Endothelial cell of umbilical vein (primary cell): Measurements from ENCODE around the gene LCE2A. TPM values are rescaled to one million over a fixed set of nuclear protein-coding genes. Genes with fewer than 3 reads are reported as not detected.

Experiments
- BruUV-seq: library from RNA; stranded (reverse); fragments of 400-500 nt; replicated peaks from 2 replicates; lab custom pipeline; 2021; lab: Mats Ljungman, UMichigan
- CTCF ChIA-PET: fragments of 300-600, 350-600 bp; sonication (Branson Sonifier 250); formaldehyde crosslinking; loops from one replicate; lab custom pipeline; 2021; ENCODE audit warnings: antibody characterized with exemption, inconsistent platforms; lab: Charles Lee
- POLR2A ChIA-PET: fragments of 300-600, 350-600 bp; sonication (Branson Sonifier 250); formaldehyde crosslinking; loops from one replicate; lab custom pipeline; 2021; ENCODE audit warnings: antibody characterized with exemption, inconsistent platforms; lab: Charles Lee
- DNase-seq: peaks from one replicate; pipeline ENCODE4 v3.0.0-alpha.2; 2011; ENCODE audit warnings: low read depth, low spot score
- FAIRE-seq: peaks from 2 replicates; lab custom pipeline; 2011; peaks lifted over from hg19 to GRCh38; lab: Jason Lieb, UNC
- H2AFZ ChIP-seq: 2 replicates; pipeline ENCODE4 v1.6.0; 2012; ENCODE audit warnings: low read depth, low read length, control low read depth, inconsistent platforms
- H3K27ac ChIP-seq: 2 replicates; pipeline ENCODE4 v1.5.1; 2011; ENCODE audit warnings: low read depth, mild to moderate bottlenecking, control low read depth, low read length, moderate library complexity; ENCODE audit not compliant: insufficient read depth
- H3K27me3 ChIP-seq, 2 experiments: 2 replicates each; pipeline versions ENCODE4 v1.6.0 to v1.6.1; 2011; ENCODE audit warnings: low read length in 2 of 2, mixed read lengths in 1 of 2; ENCODE audit not compliant: control insufficient read depth in 2 of 2, insufficient read depth in 2 of 2
- H3K36me3 ChIP-seq, 2 experiments: 2 replicates in 1 of 2; 3 replicates in 1 of 2; pipeline ENCODE4 v1.5.1; 2011; ENCODE audit warnings: low read length in 2 of 2, mild to moderate bottlenecking in 1 of 2, moderate library complexity in 1 of 2; ENCODE audit not compliant: control insufficient read depth in 2 of 2, insufficient read depth in 2 of 2; ENCODE audit errors: extremely low read depth in 1 of 2
- H3K4me1 ChIP-seq: 3 replicates; pipeline ENCODE4 v1.5.1; 2011; ENCODE audit warnings: mild to moderate bottlenecking, low read length; ENCODE audit not compliant: control insufficient read depth, insufficient read depth; ENCODE audit errors: extremely low read depth
- H3K4me2 ChIP-seq: 2 replicates; pipeline ENCODE4 v1.6.1; 2011; ENCODE audit warnings: low read length, control low read depth, mixed read lengths; ENCODE audit not compliant: insufficient read depth
- H3K4me3 ChIP-seq, 3 experiments: fragments of 200-600 bp in 1 of 3; sonication (generic), shearing (Covaris generic) in 1 of 3; replicated peaks in 1 of 3; 2 replicates each; pipeline ENCODE4 v1.5.1; 2011 to 2016; ENCODE audit warnings: control low read depth in 3 of 3, low read length in 3 of 3, mild to moderate bottlenecking in 2 of 3, inconsistent platforms in 1 of 3, low read depth in 1 of 3, moderate library complexity in 1 of 3; ENCODE audit not compliant: insufficient read depth in 1 of 3
- H3K79me2 ChIP-seq: 2 replicates; pipeline ENCODE4 v1.6.0; 2012; ENCODE audit warnings: low read length, inconsistent platforms; ENCODE audit not compliant: control insufficient read depth, insufficient read depth
- H3K9ac ChIP-seq: replicated peaks from 2 replicates; pipeline ENCODE3; 2011; ENCODE audit warnings: low read length, control low read depth; ENCODE audit not compliant: insufficient read depth; ENCODE audit errors: extremely low read depth
- H3K9me1 ChIP-seq: replicated peaks from 3 replicates; pipeline ENCODE4 v1.6.0; 2011; ENCODE audit warnings: mild to moderate bottlenecking, low read length; ENCODE audit not compliant: control insufficient read depth, insufficient read depth; ENCODE audit errors: extremely low read depth
- H3K9me3 ChIP-seq: replicated peaks from 2 replicates; pipeline ENCODE4 v1.5.1; 2012; ENCODE audit warnings: low read length, inconsistent platforms; ENCODE audit not compliant: control insufficient read depth, insufficient read depth
- H4K20me1 ChIP-seq: replicated peaks from 2 replicates; pipeline ENCODE3; 2011; ENCODE audit warnings: mild to moderate bottlenecking, low read length; ENCODE audit not compliant: control insufficient read depth, insufficient read depth; ENCODE audit errors: extremely low read depth
- EZH2 ChIP-seq: IDR thresholded peaks from 2 replicates; pipeline ENCODE4 v1.6.1; 2012; ENCODE audit warnings: borderline replicate concordance, low read depth, mild to moderate bottlenecking, moderate library complexity, low read length, inconsistent platforms; ENCODE audit not compliant: severe bottlenecking
- FOS ChIP-seq: IDR thresholded peaks from 2 replicates; pipeline ENCODE4 v1.6.1; 2011; ENCODE audit warnings: mild to moderate bottlenecking, low read length, moderate library complexity, borderline replicate concordance; ENCODE audit not compliant: insufficient read depth
- GATA2 ChIP-seq: IDR thresholded peaks from 2 replicates; pipeline ENCODE4 v1.7.0; 2011; ENCODE audit warnings: low read depth, mild to moderate bottlenecking, moderate library complexity, mixed read lengths, low read length; ENCODE audit not compliant: insufficient read length, insufficient read depth
- JUN ChIP-seq: IDR thresholded peaks from 2 replicates; pipeline ENCODE4 v1.6.1; 2011; ENCODE audit warnings: borderline replicate concordance, low read depth; ENCODE audit not compliant: insufficient read length, insufficient read depth
- MYC ChIP-seq: IDR thresholded peaks from one replicate; pipeline ENCODE4 v1.6.1; 2011; ENCODE audit warnings: mild to moderate bottlenecking, low read depth, low read length
- POLR2A ChIP-seq: IDR thresholded peaks from 2 replicates; pipeline ENCODE4 v1.6.1; 2012; ENCODE audit warnings: low read depth, mild to moderate bottlenecking, control low read depth, low read length
- POLR2AphosphoS5 ChIP-seq: IDR thresholded peaks from 2 replicates; pipeline ENCODE4 v1.6.1; 2012; ENCODE audit warnings: low read depth, mild to moderate bottlenecking, control low read depth, low read length, moderate library complexity; ENCODE audit not compliant: insufficient read depth
- dilution Hi-C: fragments of 300-500 bp; cut with MboI; formaldehyde crosslinking; loops from one replicate; pipeline ENCODE4 v1.15.0; 2019; ENCODE audit warnings: low sequenced_read_pairs; ENCODE audit not compliant: extremely low pct_ligation_motif_present
- intact Hi-C: fragments of 100-400 bp; cut with micrococcal nuclease; formaldehyde crosslinking; loops from one replicate; pipeline ENCODE4 v1.10.0; 2022
- polyA plus RNA-seq, 4 experiments: library from polyadenylated mRNA; depleted of rRNA in 3 of 4; stranded (reverse) in 3 of 4; unstranded in 1 of 4; fragments of >200 nt; gene quantifications; 2 replicates each; pipeline versions ENCODE4 v1.2.1 to v1.2.3, GENCODE V29; 2011 to 2012; ENCODE audit warnings: missing spikeins in 1 of 4
- total RNA-seq: library from RNA; stranded (reverse); gene quantifications from 2 replicates; pipeline ENCODE4 v1.2.3, GENCODE V29; 2021
- TF ChIP-seq, protein P1 (sequence below), 2 donors: IDR thresholded peaks; 1 replicate in 1 of 2; 2 replicates in 1 of 2; pipeline ENCODE4 v1.5.1; 2011; ENCODE audit warnings: low read length in 2 of 2, mild to moderate bottlenecking in 2 of 2, moderate library complexity in 2 of 2, control low read depth in 1 of 2, inconsistent platforms in 1 of 2, low read depth in 1 of 2; ENCODE audit not compliant: insufficient read depth in 1 of 2; ENCODE audit errors: extremely low read depth in 1 of 2
- TF ChIP-seq, protein P2 (sequence below): IDR thresholded peaks from 2 replicates; pipeline ENCODE4 v1.6.1; 2011; ENCODE audit not compliant: insufficient read depth, insufficient read length

LCE2A gene
- total and polyA plus RNA-seq, 2 donors (not counting 3 experiments of a cell fraction or from before 2014, with no cell fraction given), result not detected

GRCh38 chr1:152728986-152729385, 30.8 kb downstream of the LCE2A start:
- Histone ChIP-seq H3K9me1 (no peaks in the 10 kb centered on the region), H3K9me3 (no peaks in the 10 kb centered on the region), H4K20me1 (no peaks in the 10 kb centered on the region), H2AFZ (no peak overlapping the region), H3K4me3 (no peak overlapping the region), H3K27me3 (no peaks in the 10 kb centered on the region), H3K36me3 (no peaks in the 10 kb centered on the region), H3K27ac (no peak overlapping the region), H3K4me1 (no peaks in the 10 kb centered on the region), H3K9ac (no peak overlapping the region), H3K79me2 (no peaks in the 10 kb centered on the region), H3K4me2 (no peak overlapping the region)
- ChIA-PET POLR2A (no interaction called here), CTCF (no interaction called here)
- no TSS peak for BruUV-seq
- dilution Hi-C loops, result no loop called here
- DNase-seq (no peak), FAIRE-seq (no peak)
- no peak for TF ChIP-seq POLR2AphosphoS5
- TF ChIP-seq, protein P1, sequence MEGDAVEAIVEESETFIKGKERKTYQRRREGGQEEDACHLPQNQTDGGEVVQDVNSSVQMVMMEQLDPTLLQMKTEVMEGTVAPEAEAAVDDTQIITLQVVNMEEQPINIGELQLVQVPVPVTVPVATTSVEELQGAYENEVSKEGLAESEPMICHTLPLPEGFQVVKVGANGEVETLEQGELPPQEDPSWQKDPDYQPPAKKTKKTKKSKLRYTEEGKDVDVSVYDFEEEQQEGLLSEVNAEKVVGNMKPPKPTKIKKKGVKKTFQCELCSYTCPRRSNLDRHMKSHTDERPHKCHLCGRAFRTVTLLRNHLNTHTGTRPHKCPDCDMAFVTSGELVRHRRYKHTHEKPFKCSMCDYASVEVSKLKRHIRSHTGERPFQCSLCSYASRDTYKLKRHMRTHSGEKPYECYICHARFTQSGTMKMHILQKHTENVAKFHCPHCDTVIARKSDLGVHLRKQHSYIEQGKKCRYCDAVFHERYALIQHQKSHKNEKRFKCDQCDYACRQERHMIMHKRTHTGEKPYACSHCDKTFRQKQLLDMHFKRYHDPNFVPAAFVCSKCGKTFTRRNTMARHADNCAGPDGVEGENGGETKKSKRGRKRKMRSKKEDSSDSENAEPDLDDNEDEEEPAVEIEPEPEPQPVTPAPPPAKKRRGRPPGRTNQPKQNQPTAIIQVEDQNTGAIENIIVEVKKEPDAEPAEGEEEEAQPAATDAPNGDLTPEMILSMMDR (IDR thresholded peaks at IDR 0.05; ENCODE audit: extremely low read depth in 1 of 2, insufficient read depth in 1 of 2, low read depth in 1 of 2, low read length in 2 of 2), result no peak
- no peak for TF ChIP-seq FOS
- TF ChIP-seq GATA2, result no peak
- TF ChIP-seq, protein P2, sequence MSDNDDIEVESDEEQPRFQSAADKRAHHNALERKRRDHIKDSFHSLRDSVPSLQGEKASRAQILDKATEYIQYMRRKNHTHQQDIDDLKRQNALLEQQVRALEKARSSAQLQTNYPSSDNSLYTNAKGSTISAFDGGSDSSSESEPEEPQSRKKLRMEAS, result no peak
- TF ChIP-seq POLR2A, result no peak
- TF ChIP-seq MYC, result no peak
- TF ChIP-seq JUN, result no peak
- TF ChIP-seq EZH2, result no peak
- intact Hi-C loops, result no loop called here
